Glomerular visceral epithelial cell (primary cell): ENCODE measurements around the gene PTPN18.

Experiments
- DNase-seq: peaks from one replicate; pipeline ENCODE4 v3.0.0-alpha.2; 2016; ENCODE audit errors: extremely low spot score

Gene PTPN18

GRCh38 chr2:130339885-130340745 is 15.7 kb upstream of the PTPN18 start:
- no peak for DNase-seq

GRCh38 chr2:130341562-130342019 is 14.3 kb upstream of the PTPN18 start:
- no peak for DNase-seq

GRCh38 chr2:130342020-130342532 is 13.8 kb upstream of the PTPN18 start:
- DNase-seq: peak; percentile 95

GRCh38 chr2:130342533-130343275 is 13.2 kb upstream of the PTPN18 start, which contains the start of gene IMP4:
TSS of gene IMP4 (plus strand) at chr2:130342897. CDS start at chr2:130342933, 36 bp downstream.
- DNase-seq: peak; percentile 99

GRCh38 chr2:130344578-130344977 is 11.3 kb upstream of the PTPN18 start:
- no peak for DNase-seq

- no peak for DNase-seq
These were observed 10.8 kb upstream of the PTPN18 start for GRCh38 chr2:130345091-130345490.

DNA sequence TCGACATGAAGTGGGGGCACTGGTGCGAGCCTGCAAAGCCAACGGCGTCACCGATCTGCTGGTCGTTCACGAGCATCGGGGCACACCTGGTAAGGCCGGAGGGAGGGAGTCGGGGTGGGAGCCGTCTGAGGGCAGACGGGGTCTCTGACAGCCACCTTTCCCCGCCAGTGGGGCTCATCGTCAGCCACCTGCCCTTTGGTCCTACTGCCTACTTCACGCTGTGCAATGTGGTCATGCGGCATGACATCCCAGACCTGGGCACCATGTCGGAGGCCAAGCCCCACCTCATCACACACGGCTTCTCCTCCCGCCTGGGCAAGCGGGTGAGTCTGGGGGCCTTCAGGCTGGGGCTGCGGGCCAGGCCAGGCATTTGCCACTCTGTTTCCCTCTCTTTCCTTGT is 10.2 kb upstream of the PTPN18 start:
- DNase-seq: no peak

- no peak for DNase-seq
These were observed 9.7 kb upstream of the PTPN18 start for GRCh38 chr2:130346041-130346740.

DNA sequence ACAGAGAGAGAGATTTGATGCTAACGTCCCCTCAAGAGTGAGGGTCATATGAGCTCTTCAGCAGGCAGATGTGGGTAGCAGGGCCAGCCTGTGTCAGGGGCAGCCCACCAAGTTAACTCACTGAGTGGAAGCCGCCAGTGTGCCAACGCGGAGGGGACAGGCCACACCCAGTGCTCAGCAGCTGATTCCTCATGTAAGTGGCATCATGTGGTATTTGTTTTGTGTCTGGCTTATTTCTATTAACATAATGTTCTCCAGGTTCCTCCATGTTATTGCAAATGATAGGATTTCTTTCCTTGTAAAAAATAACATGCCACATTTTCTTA is 9.2 kb upstream of the PTPN18 start:
- no peak for DNase-seq

DNA sequence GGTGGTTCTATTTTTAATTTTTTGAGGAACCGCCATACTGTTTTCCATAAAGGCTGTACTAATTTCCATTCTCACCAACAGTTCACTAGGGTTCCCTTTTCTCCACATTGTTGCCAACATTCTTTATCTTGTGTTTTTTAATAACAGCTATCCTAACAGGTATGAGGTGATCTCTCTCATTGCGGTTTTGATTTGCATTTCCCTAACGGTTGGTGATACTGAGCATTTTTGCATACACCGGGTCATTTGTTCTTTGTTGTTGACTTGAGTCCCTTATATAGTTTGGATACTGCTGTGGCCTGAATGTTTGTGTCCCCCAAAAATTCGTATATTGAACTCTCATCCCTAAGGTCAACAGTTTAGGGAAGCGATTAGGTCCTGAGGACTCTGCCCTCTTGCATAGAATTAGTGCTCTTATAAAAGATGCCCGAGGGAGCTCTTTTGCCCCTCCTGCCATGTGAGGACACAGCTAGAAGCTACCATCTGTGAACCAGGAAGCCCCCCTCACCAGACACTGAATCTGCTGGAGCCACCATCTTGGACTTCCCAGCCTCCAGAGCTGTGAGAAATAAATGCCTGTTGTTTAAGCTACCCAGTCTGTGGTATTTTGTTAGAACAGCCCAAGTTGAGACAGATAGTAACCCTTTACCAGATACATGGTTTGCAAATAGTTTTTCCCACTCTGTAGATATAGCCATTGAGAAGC is 8.5 kb upstream of the PTPN18 start:
- DNase-seq: no peak

- no peak for DNase-seq
These were observed 6.7 kb upstream of the PTPN18 start for GRCh38 chr2:130349174-130349573.

- DNase-seq: no peak
These were observed 4.1 kb upstream of the PTPN18 start for GRCh38 chr2:130351711-130352110.

DNA sequence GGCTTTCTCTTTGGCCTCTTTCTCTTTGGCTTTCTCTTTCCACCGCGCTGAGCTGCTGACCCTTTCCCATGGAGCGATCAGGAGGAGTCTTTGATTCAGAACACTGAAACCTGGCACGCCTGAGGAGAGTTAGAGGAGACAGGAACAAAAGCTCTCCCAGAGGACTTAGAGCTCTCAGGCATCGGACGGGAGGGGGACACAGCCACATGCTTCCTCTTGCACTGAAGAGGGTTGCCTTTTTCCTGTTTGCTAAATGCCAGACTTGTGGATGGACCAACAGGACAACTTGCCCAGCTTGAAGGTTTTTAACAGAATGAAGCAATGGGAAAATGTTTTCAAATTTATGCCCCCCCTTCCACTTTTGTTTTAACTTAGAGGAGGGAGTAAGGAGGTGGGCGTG is 3.6 kb upstream of the PTPN18 start:
- no peak for DNase-seq

DNA sequence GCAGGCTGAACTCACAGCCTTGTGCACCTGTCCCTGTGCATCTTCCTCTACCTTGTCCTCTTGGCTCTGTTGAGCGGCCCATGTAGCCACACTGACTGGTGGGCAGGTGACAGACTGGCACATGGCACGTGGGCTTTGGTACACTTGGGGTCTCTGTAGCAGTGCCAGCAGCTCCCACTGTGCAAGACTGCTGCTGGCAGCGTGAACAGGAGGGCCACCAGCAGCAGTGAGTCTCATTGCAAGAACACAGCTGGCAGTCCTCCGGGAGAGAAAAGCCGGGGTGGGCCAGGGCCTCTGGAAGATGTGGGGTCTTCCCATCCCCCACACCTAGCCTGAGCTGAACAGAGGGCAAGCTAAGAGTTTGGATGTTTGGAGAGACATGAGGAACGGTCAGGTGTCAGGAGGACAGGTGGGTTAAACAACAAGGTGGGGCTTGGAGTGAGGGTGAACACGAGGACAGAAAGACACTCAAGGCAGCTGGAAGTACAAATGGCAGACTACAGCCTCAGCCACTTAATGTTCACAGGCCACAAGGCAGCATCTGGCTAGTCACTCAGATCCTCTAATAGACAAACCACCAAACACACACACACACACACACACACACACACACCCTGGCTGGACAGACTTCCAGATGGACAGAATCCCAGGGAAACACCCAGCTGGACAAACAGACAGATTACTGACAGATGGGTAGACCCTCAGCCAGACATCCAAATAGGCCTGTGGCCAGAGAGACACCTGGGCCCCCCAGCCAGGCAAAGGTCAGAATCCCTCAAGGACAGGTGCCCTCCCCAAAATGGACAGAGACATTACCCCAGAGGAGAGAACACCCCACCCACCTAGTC is 2.3 kb upstream of the PTPN18 start:
- DNase-seq: no peak

DNA sequence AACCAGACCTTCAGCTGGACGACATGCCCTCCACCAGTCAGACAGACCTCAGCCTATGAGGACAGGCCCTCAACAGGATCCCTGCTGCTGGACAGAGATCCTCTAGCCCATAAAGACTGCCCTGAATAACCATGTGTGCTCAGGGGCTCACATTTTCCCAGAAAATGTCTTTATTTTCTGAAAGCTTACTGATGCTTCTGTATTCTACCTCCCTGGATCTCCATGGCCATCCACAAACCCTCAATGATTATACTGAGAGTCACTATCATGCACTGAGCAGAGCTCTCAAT is 1.8 kb upstream of the PTPN18 start:
- no peak for DNase-seq

- DNase-seq: no peak
These were observed 681 bp upstream of the PTPN18 start for GRCh38 chr2:130355172-130355577.

- no peak for DNase-seq
These were observed 2.0 kb downstream of the PTPN18 start for GRCh38 chr2:130357864-130358263.

- no peak for DNase-seq
These were observed 2.8 kb downstream of the PTPN18 start for GRCh38 chr2:130358420-130359350.

GRCh38 chr2:130359466-130359865 is 3.6 kb downstream of the PTPN18 start:
- no peak for DNase-seq

DNA sequence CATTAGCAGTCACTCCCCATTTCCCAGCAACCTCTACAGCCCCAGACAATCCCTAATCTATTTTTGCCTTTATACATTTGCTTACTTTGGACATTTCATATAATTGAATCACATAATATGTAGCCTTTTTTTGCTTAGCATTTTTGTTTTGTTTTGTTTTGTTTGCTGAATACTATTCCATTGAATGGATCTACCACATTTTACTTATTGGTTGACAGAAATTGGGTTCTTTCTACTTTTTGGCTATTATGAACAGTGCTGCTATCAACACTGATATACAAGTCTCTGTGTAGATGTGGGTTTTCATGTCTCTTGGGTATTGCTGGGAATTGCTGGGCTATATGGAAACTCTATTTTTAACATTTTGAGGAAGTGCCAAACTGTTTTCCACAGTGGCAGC is 7.6 kb downstream of the PTPN18 start:
- no peak for DNase-seq
